HG02759 (cell line): ENCODE results near the gene EPHA1.
"Not testable (repeated sequence)": the region's sequence is repeated elsewhere in the genome, so short reads cannot be mapped to it uniquely, and the experiment has no call there.

Experiments used
- ATAC-seq: cut with Tn5 transposase; IDR thresholded peaks from one replicate; pipeline ENCODE4 v1.9.1; 2021; ENCODE audit warnings: mild to moderate bottlenecking, moderate library complexity; ENCODE audit not compliant: unreplicated experiment

The EPHA1 gene

DNA sequence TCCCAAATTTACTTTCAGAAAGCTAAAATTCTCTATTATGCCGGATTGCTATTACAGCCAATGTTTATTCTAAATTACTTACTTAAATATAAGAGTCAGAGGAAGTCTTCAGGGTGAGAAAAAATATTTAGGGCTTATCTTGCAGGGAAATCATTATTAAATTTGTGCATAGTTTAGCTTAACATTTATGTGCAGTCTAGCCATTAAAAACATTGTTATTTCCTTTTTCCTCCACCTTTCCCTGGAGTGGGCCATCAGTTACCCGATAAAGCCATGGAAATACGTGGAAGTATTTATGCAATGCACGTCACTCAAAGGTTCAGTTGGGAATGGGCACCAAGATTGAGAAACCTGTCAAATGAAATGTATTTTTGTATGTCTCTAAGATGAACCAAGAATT lies 25.1 kb upstream of the EPHA1 start:
- ATAC-seq: no peak

DNA sequence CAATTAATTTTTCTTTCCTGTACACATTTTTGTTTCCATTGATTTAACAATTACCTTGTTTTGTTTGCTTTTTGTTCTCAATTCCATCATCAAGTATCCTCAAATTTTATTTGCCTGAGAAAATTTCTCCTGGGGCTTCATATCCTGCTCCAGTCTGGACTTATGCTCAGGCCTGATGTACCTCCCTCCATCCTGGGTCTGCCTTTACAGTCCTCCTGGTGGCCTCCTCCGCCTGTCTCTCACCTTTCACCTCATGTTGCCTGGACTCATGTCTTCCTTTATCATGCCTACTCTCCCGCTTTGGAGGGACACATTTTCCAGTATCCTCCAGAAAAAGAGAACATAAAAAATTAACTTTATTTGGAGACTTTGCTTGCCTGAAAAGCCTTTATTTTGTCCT lies 22.5 kb upstream of the EPHA1 start:
- no peak for ATAC-seq

DNA sequence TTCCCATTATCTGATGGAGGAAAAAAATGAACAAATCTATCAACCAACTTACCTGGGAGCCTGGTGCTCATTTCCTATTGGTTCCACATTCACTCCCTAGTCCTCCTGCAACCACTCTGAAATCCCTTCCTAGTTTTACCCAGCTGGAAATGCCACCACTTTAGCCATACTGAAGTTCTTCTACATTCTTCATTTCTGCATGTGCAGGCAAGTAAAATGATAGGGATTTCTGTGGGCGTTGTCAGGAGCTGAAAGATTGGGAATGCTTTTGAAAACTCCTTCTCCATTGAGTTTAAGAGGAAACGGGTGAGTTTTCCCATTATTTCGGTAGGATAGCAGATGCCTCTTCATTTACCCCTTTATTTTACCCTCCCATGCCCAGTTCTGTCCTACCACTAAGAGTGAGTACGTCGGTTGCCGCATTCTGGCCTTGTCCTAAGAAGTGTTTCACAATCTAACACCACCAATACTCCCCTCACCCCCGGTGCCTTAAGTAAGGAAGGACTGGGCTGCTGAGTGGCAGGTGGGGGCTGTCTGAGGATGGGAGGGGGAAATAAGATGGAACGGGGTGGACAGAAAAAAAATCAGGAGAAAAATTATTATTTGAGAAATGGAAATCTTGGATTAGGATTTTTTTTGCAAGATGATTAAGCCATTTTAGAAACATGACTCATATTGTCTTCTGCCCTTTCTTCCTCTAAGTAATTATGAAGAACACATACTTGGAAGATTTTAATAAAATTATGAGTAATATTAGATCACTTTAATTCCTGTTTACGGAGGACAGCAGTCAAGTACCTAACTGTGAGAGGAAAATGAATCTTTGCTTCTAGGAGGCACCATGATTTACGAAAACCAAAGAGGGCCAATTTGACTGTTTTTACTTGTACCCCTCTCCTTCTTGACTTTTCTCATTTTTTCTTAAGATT lies 21.4 kb upstream of the EPHA1 start:
- no peak for ATAC-seq

DNA sequence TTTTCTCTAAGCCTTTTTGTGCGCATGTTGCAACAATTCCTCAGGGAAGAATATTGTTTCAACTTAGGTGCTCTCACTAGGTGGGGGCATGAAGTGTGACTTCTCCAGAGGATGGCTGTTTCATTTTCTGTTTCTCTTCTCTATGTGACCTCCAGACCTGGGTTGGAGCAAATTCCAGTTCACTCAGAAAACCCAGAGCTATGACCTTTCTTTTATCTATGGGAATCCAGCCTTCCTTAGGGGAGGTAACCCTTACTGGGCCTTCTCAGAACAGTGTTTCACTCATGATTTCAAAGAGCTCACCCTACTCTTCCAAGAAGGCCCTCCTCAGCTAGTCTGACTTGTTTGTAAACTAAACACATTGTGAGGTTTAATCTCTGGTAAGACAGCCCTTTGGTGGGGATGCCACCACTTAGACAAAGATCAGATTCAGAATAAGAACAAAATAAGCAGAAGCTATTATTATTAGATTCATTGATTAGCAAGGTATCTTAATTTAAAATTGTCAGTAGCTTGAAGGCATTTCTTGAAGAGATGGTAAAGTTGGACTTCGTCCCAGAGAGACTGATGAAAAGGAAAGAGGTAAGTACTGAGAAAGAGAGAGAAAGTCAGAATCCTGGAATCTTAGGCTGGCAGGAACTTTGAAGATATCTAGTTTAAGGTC lies 18.0 kb upstream of the EPHA1 start:
- no peak for ATAC-seq

- not testable (repeated sequence) for ATAC-seq
These were observed 15.8 kb upstream of the EPHA1 start for GRCh38 chr7:143424476-143424875.

GRCh38 chr7:143422033-143422432 lies 13.4 kb upstream of the EPHA1 start:
- no peak for ATAC-seq

DNA sequence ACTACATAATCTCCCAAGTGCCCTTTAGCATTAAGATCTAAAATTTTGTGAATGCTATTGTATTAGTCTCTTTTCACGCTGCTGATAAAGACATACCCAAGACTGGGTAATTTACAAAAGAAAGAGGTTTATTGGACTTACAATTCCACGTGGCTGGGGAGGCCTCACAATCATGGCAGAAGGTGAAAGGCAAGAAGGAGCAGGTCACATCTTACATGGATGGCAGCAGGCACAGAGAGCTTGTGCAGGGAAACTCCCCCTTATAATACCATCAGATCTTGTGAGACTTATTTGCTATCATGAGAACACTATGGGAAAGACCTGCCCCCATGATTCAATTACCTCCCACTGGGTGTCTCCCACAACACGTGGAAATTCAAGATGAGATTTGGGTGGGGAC lies 12.0 kb upstream of the EPHA1 start:
- ATAC-seq: not testable (repeated sequence)

GRCh38 chr7:143419880-143420279 lies 11.2 kb upstream of the EPHA1 start:
- ATAC-seq: no peak

DNA sequence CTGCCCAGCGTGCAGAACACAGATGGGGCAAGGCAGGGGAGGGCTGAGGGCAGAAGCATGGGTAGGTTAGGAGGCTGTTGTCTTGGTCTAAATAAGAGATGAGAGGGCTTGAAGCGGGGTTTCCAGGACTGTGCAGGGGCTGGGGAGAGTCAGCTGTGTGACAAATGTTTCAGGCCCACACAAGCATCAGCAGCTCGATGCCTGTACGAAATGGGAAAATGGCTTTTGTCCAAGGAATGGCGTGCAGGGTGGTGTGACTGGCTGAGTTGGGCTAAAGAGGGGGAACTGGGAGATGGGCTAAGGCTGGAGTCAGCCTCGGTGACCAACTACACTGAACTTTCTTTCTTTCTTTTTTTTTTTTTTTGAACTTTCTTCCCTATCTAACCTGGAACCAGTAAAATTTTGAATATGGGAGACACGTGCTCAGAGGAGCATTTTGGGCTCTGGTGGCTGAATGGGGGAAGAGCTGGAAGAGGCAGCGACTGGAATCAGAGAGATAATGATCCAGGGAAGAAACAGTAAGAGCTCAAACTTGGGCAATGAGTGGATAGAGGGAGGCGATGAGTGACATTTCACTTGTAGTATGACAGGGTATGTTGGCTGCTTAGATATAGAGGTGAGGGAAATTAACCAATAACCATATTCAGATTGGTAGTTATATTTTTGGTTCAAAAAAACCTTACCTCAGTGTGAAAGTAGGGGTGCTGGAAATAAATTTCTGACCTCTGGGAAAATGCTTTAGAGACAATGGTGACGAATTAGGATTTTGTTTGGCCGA lies 10.2 kb upstream of the EPHA1 start:
- no peak for ATAC-seq

DNA sequence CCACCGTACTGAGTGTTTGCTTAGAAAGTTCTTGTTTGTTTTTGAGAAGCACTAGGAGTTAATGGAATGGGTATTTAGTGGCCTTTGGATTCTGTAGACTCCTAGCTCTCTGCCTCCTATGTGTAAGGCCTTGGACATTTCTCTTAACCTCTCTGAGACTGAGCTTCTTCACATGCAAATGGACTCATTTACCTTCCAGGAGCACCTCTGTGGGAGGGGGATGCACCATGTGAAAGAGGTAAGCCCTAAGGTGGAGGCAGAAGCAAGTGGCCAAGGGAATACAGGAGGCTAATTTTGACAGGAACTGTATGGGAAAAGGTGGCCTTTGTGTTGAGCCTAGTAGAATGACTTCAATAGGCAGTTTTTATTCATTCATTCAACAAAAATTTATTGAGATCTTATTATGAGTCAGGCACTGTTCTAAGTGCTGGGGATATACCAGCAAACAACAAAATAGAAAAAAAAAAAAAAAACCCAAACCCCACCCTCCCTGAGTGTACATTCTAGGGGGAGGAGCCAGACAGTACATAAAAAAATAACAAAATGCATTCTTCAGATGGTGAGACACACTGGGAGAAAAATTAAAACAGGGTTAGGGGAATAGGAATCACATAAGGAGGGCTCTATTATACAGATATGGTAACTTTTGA lies 9.2 kb upstream of the EPHA1 start:
- ATAC-seq: no peak

DNA sequence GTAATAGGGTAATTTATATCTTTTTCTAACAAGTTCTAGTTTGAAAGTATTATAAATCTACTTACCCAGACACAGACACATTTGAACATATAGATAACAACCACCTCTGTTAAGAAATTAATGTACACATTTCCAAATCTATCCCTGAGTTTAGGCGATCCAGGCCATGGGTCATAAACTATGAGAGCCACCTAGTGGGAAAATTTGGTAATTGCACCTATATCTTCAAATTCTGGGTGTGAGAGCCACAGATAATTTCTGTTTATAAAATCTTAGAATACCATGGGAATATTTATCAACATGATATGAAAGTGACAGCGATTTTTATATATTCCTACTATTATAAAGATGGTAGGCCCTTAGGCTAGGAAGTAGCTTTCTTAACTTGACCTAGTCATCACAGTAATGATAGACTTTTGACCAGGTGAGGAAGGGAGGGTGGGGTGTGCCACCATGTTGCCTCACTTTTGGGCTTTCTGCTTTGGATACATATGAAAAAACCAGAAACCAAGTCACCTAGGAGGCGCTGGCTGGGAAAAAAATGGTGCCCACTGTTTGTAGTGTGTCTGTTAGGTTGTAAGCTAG lies 8.0 kb upstream of the EPHA1 start:
- no peak for ATAC-seq

- ATAC-seq: no peak
These were observed 7.2 kb upstream of the EPHA1 start for GRCh38 chr7:143415742-143416397.

DNA sequence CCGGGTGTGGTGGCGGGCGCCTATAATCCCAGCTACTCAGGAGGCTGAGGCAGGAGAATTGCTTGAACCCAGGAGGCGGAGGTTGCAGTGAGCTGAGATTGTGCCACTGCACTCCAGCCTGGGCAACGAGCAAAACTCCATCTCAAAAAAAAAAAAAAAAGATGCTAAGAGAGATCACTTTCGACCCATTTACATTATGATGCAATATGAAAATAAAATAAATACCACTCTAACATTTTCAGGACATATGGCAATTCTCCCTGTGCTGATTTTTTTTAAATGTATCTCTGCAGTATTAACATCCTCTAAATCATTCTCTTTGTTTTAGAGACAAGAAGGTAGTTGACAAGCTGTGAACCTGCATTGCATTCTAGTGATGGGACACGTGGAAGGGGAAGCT lies 6.6 kb upstream of the EPHA1 start:
- ATAC-seq: not testable (repeated sequence)

GRCh38 chr7:143413123-143413522 lies 4.5 kb upstream of the EPHA1 start:
- no peak for ATAC-seq

DNA sequence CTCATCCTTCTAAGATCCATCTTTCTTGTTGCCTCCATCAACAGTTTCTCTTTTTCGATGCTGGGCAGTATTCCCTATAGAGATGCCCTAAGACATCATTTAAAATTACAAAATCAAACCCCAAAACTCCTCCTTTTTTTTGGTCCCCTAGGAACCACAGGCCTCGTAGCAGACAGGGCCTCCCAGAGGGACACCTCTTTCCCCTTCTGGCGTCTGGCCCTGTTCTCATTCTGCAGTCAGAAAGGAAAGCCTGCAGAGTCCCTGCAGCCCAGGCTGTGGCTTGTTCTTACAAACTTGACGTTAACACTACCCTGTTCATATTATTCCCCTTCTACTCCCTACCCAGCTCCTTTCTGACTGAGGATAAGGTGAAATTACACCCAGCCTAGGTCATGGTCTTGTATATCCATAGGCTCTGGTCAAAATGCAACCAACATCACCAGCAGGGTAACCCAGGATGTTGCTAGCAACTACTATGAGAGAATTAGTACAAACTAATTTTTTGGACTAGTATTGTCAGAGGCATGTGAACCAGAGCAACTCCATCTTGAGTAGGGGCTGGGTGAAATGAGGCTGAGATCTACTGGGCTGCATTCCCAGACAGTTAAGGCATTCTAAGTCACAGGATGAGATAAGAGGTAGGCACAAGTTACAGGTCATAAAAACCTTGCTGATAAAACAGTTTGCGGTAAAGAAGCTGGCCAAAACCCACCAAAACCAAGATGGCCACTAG lies 3.5 kb upstream of the EPHA1 start:
- no peak for ATAC-seq

DNA sequence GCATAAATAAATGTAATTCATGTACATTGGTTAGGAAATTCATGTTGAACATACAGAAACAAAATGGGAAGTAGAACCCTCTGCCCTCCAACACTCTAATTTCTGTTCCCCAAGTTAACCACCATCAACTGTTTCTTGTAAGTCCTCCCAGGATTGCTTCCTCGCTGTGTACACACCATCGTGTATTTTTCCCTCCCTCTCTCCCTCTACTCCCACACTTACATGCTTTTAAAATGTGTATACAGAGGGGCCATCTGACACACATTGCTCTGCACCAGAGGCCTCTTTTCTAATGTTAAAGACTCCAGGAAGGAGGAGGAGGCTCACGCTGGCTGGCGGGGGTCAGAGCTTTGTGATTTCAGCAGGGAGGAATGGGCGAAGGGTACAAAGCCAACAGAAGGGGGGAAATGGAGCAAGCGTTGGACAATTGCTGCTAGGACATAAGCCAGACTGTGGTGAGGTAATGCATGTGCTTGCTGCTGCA lies 1.9 kb upstream of the EPHA1 start:
- no peak for ATAC-seq

DNA sequence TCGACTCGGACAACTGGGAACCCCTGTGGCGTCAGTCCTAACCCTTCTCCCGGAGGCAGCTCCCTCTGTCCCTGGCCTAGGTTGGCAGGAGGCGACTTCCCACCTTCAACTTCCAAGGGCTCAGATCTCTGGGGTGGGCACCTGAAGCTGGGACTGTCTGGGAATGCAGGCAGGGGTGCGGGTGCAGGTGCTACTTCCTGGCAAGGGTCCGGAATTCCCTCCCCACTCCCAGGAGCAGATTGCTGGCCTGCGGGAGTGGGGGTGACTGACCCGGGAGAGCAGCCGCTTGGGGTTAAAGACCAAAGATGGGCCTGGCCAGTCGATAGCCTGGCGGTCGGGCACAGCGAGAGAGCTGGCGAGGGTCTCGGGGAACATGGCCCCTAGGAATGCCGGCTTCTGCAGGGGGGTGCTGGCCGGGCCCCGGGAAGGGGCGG lies 387 bp downstream of the EPHA1 start:
- no peak for ATAC-seq

- no peak for ATAC-seq
These were observed 1.1 kb downstream of the EPHA1 start for GRCh38 chr7:143407287-143408251.
